Measurements from ENCODE around the gene MYOCOS. TPM values are rescaled to one million over a fixed set of nuclear protein-coding genes. Genes with fewer than 3 reads are reported as not detected.
"Not testable (repeated sequence)": the region's sequence is repeated elsewhere in the genome, so short reads cannot be mapped to it uniquely, and the experiment has no call there.

MYOCOS gene
- polyA plus RNA-seq, 1 donor from 2014 or later, result 0.14 TPM

- no peak overlapping the region for H3K4me3 Mint-ChIP-seq
- H3K9me3 Mint-ChIP-seq, result peaks cover 0 to 2% (median 0%) of the 10 kb centered on the region in 3 donors
- peaks cover 0 to 3% (median 3%) of the 10 kb centered on the region in 3 donors for H3K4me1 Mint-ChIP-seq
- H3K27ac Mint-ChIP-seq, result no peak overlapping the region
- no peaks in the 10 kb centered on the region for H3K36me3 Mint-ChIP-seq
- peaks cover 2% of the 10 kb centered on the region for H3K27me3 Mint-ChIP-seq
Observed at GRCh38 chr1:171641076-171641864, 19.2 kb downstream of the MYOCOS start.

- no peak overlapping the region for H3K4me3 Mint-ChIP-seq
- H3K4me1 Mint-ChIP-seq, result peaks cover 0 to 3% (median 3%) of the 10 kb centered on the region in 3 donors
- H3K27ac Mint-ChIP-seq, result no peak overlapping the region
- H3K36me3 Mint-ChIP-seq, result no peaks in the 10 kb centered on the region
- H3K9me3 Mint-ChIP-seq, result peaks cover 0 to 2% (median 0%) of the 10 kb centered on the region in 3 donors
- H3K27me3 Mint-ChIP-seq, result peaks cover 2% of the 10 kb centered on the region
Observed at GRCh38 chr1:171642197-171642596, 20.2 kb downstream of the MYOCOS start.

DNA sequence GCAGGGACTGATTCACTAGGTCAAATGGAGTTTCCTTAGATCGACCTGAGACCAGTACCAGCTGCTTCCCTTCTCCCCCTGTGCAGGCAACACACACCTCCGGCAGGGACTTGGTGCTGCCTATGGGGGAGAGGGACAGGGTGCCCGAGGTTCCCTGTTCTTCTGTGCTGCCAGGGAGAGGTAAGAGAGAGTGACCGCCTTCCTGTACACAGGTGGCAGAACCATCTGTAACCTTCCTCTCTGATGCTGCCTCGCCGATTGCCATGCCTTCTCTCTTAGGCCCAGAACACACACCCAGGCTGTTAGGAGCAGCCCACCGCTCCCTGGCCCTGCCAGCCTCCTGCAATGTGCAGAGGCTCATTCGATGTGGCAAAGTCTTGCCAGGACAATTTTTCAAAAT lies 21.1 kb downstream of the MYOCOS start:
- Mint-ChIP-seq H3K27ac (no peak overlapping the region), H3K4me1 (peaks cover 0 to 3% (median 3%) of the 10 kb centered on the region in 3 donors), H3K4me3 (no peak overlapping the region)

GRCh38 chr1:171644805-171645483 lies 22.9 kb downstream of the MYOCOS start:
- peak overlapping the region in 2 of 3 donors; percentile 55 to 89 for H3K27ac Mint-ChIP-seq
- H3K4me1 Mint-ChIP-seq, result peaks cover 0 to 3% (median 3%) of the 10 kb centered on the region in 3 donors
- peaks cover 1% of the 10 kb centered on the region for H3K27me3 Mint-ChIP-seq
- no peaks in the 10 kb centered on the region for H3K36me3 Mint-ChIP-seq
- H3K4me3 Mint-ChIP-seq, result no peak overlapping the region
- peaks cover 0 to 2% (median 0%) of the 10 kb centered on the region in 3 donors for H3K9me3 Mint-ChIP-seq

More for the DNA sequence above, 21.1 kb downstream of the MYOCOS start:
- no peaks in the 10 kb centered on the region for H3K27me3 Mint-ChIP-seq
- peaks cover 0 to 2% (median 0%) of the 10 kb centered on the region in 3 donors for H3K9me3 Mint-ChIP-seq
- H3K36me3 Mint-ChIP-seq, result no peaks in the 10 kb centered on the region

DNA sequence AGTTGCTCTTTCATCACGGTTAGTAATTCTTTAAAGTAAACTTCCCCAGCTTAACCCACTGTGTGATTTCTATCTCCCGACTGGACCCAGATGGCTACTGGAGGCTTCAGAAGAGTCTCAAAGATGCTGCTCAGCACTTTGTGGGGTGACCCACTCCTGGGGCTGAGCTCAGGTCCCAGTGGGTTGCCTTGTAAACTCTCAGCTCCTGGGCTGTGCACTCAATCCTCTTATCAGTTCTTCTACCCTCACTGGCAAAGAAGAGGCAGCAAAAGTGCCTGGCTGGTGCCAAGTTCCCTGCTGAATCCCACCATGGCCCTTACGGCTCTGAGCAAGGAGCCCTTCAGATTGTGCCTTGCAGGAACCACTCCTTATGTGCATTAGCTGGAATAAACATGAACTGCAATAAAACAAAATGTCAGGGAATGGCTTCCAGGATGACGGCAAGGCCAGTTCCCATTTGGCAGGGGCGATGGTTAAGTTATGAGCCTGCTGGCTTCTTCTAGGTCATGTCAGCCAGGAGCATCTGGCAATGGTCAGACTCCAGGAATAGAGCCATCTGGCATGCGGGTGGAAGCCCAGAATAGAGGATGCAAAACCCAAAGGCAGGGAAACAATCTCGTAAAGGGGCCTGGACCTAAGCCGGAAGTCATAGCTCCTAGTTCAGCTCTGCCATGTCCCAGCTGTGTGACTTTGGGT lies 23.7 kb downstream of the MYOCOS start:
- H3K36me3 Mint-ChIP-seq, result no peaks in the 10 kb centered on the region
- H3K27me3 Mint-ChIP-seq, result peaks cover 4% of the 10 kb centered on the region
- peaks cover 0 to 3% (median 3%) of the 10 kb centered on the region in 3 donors for H3K4me1 Mint-ChIP-seq
- peaks cover 0 to 2% (median 0%) of the 10 kb centered on the region in 3 donors for H3K9me3 Mint-ChIP-seq
- H3K4me3 Mint-ChIP-seq, result no peak overlapping the region
- no peak overlapping the region for H3K27ac Mint-ChIP-seq

- Mint-ChIP-seq H3K27ac (no peak overlapping the region), H3K4me1 (peaks cover 0 to 3% (median 3%) of the 10 kb centered on the region in 3 donors), H3K4me3 (no peak overlapping the region)
Observed at GRCh38 chr1:171646249-171646560, 24.2 kb downstream of the MYOCOS start.

GRCh38 chr1:171652234-171652822 lies 30.3 kb downstream of the MYOCOS start, which contains the start of gene MYOC:
Gene MYOC (minus strand): TSS chr1:171652688. CDS start chr1:171652611, 77 bp downstream.
- Mint-ChIP-seq H3K4me1 (peaks cover 0 to 9% (median 4%) of the 10 kb centered on the region in 3 donors), H3K4me3 (no peak within 1 kb of the TSS), H3K36me3 (no peaks in the 10 kb centered on the region), H3K9me3 (no peaks in the 10 kb centered on the region), H3K27me3 (peaks cover 33% of the 10 kb centered on the region), H3K27ac (no peak within 1 kb of the TSS)

More at GRCh38 chr1:171646249-171646560, 24.2 kb downstream of the MYOCOS start:
- H3K9me3 Mint-ChIP-seq, result peaks cover 0 to 2% (median 0%) of the 10 kb centered on the region in 3 donors
- H3K36me3 Mint-ChIP-seq, result no peaks in the 10 kb centered on the region
- peaks cover 4% of the 10 kb centered on the region for H3K27me3 Mint-ChIP-seq

- Mint-ChIP-seq H3K27ac (no peak overlapping the region), H3K27me3 (peaks cover 32% of the 10 kb centered on the region), H3K4me1 (peaks cover 0 to 9% (median 4%) of the 10 kb centered on the region in 3 donors), H3K36me3 (no peaks in the 10 kb centered on the region), H3K4me3 (no peak overlapping the region), H3K9me3 (no peaks in the 10 kb centered on the region)
Observed at GRCh38 chr1:171653796-171654195, 31.8 kb downstream of the MYOCOS start.

DNA sequence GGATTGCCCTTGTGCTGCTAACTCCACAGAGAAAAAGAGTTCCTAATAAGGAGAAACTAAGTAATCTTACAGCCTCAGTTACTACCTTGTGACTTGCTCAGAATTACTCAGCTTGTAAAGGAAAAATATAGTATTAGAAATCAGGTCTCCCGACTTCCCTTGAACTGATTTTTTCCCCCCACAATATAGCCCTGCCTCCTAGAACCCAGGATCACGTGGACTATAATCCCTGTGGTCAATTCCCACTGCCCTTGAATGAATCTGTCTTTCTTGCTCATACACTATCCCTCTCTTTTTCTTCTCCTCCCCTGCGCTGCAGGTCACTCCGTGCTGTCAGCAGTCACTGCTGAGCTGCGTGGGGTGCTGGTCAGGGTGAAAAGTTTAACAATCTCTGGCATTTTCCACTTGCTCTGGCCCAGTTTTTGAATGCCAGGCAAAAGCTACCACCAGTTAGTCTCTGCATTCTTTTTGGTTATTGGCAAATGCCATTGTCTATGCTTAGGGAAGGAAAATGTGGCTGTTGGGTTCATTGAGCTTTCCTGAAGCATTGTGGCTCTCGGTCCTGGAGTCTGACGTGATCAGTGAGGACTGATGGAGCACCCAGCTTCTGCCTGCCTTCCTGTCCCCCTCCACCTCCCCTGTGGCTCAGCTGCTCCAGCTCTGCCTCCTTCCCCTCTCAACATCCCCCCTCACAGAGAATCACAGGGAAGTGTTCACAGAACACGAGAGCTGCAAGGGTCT lies 32.3 kb downstream of the MYOCOS start:
- Mint-ChIP-seq H3K27me3 (peaks cover 32% of the 10 kb centered on the region), H3K9me3 (no peaks in the 10 kb centered on the region), H3K36me3 (no peaks in the 10 kb centered on the region), H3K27ac (no peak overlapping the region), H3K4me1 (peaks cover 0 to 9% (median 4%) of the 10 kb centered on the region in 3 donors), H3K4me3 (no peak overlapping the region)

- Mint-ChIP-seq H3K4me1 (peaks cover 0 to 9% (median 4%) of the 10 kb centered on the region in 3 donors), H3K4me3 (peak overlapping the region in 1 of 4 donors; percentile 83), H3K9me3 (no peaks in the 10 kb centered on the region), H3K36me3 (no peaks in the 10 kb centered on the region), H3K27me3 (peaks cover 31% of the 10 kb centered on the region), H3K27ac (peak overlapping the region in 1 of 3 donors; percentile 84)
Observed at GRCh38 chr1:171654942-171655745, 33.1 kb downstream of the MYOCOS start.

GRCh38 chr1:171655746-171656116 lies 33.7 kb downstream of the MYOCOS start:
- Mint-ChIP-seq H3K36me3 (no peaks in the 10 kb centered on the region), H3K4me1 (peaks cover 0 to 9% (median 4%) of the 10 kb centered on the region in 3 donors), H3K27me3 (peaks cover 30% of the 10 kb centered on the region), H3K9me3 (peaks cover 0 to 3% (median 0%) of the 10 kb centered on the region in 3 donors), H3K4me3 (peak overlapping the region in 1 of 4 donors; percentile 83), H3K27ac (no peak overlapping the region)

DNA sequence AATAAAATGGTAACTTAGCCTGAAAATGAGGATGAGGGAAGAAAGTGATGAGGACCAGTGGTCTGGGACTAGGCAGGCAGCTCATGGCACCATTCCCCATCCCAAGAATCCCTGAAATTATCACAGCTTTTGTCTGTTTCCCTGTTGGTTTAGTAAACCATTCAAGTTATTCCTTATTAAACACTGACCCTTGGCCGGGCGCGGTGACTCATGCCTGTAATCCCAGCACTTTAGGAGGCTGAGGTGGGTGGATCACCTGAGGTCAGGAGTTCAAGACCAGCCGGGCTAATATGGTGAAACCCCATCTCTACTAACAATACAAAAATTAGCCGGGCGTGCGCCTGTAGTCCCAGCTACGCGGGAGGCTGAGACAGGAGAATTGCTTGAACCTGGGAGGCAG lies 34.2 kb downstream of the MYOCOS start:
- not testable (repeated sequence) for H3K27ac Mint-ChIP-seq, H3K9me3 Mint-ChIP-seq, H3K4me1 Mint-ChIP-seq, H3K36me3 Mint-ChIP-seq
- Mint-ChIP-seq H3K4me3 (peak overlapping the region in 1 of 4 donors; percentile 83), H3K27me3 (peaks cover 30% of the 10 kb centered on the region)

- Mint-ChIP-seq H3K27me3 (peaks cover 4% of the 10 kb centered on the region), H3K9me3 (peaks cover 0 to 3% (median 0%) of the 10 kb centered on the region in 3 donors), H3K4me3 (no peak overlapping the region), H3K27ac (peak overlapping the region in 1 of 3 donors; percentile 26), H3K4me1 (no peaks in the 10 kb centered on the region), H3K36me3 (no peaks in the 10 kb centered on the region)
Observed at GRCh38 chr1:171661076-171661650, 39.1 kb downstream of the MYOCOS start.
